Measurements from ENCODE around the gene FARP2. TPM values are rescaled to one million over a fixed set of nuclear protein-coding genes. Genes with fewer than 3 reads are reported as not detected.

The FARP2 gene
- total and polyA plus RNA-seq, 2 of the 13 experiments (the other 11 are each of a cell fraction or from before 2014, with no cell fraction given) = 28.0 to 45.4 TPM

DNA sequence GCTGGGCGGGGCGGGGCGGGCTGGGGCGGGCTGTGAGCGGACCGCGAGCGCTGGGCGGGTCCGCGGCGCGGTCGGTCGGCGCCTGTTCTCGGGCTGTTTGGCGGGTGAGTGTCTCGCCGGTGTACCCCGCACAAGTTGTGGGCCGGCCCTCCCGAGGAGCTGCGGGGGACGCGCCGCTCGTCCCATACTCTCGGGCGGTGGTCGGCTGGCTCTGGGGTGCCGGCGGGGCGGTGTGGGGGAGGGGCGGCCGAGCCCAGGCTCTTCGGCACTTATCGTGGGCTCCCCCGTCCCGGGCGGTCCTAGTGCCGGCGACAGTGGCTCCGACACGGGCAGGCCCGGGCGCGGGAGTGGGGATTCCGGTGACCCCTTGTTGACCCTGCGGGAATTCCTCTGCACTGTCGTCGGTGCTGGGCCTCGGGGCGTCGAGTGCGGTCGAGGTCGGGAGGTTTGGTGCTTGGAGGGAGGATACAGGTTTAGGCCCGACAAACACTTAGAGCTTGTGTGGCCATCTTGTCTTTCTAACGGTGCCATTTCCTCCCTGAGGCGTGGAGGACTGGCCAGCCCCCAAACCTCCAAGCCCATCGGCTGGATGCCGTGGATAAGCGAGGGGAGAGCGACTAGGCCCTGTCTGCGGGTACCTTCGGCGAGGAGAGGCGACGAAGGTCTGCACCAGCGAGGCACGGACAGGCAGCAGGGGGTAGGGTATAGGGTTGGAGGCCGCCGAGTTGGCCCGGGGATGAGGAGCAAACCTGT, 40.0 kb upstream of the FARP2 start, which contains the start of gene SEPTIN2 (continued):
- TF ChIP-seq, protein P1, sequence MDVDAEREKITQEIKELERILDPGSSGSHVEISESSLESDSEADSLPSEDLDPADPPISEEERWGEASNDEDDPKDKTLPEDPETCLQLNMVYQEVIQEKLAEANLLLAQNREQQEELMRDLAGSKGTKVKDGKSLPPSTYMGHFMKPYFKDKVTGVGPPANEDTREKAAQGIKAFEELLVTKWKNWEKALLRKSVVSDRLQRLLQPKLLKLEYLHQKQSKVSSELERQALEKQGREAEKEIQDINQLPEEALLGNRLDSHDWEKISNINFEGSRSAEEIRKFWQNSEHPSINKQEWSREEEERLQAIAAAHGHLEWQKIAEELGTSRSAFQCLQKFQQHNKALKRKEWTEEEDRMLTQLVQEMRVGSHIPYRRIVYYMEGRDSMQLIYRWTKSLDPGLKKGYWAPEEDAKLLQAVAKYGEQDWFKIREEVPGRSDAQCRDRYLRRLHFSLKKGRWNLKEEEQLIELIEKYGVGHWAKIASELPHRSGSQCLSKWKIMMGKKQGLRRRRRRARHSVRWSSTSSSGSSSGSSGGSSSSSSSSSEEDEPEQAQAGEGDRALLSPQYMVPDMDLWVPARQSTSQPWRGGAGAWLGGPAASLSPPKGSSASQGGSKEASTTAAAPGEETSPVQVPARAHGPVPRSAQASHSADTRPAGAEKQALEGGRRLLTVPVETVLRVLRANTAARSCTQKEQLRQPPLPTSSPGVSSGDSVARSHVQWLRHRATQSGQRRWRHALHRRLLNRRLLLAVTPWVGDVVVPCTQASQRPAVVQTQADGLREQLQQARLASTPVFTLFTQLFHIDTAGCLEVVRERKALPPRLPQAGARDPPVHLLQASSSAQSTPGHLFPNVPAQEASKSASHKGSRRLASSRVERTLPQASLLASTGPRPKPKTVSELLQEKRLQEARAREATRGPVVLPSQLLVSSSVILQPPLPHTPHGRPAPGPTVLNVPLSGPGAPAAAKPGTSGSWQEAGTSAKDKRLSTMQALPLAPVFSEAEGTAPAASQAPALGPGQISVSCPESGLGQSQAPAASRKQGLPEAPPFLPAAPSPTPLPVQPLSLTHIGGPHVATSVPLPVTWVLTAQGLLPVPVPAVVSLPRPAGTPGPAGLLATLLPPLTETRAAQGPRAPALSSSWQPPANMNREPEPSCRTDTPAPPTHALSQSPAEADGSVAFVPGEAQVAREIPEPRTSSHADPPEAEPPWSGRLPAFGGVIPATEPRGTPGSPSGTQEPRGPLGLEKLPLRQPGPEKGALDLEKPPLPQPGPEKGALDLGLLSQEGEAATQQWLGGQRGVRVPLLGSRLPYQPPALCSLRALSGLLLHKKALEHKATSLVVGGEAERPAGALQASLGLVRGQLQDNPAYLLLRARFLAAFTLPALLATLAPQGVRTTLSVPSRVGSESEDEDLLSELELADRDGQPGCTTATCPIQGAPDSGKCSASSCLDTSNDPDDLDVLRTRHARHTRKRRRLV (CRISPR knock-in tag; IDR thresholded peaks at IDR 0.05) = 0 out of 2 replicates have a peak, but pooled peaks have one; percentile 34
- TF ChIP-seq RBAK (CRISPR knock-in tag; IDR thresholded peaks at IDR 0.05) (peak; percentile 64; the same call in 1 of the 2 replicates), ZMYM4 (CRISPR knock-in tag; IDR thresholded peaks at IDR 0.05) (no peak), NR2F1 (CRISPR knock-in tag; IDR thresholded peaks at IDR 0.05) (peak; percentile 67 to 73), AHR (CRISPR knock-in tag; IDR thresholded peaks at IDR 0.05) (no peak; the same call in 1 of the 2 replicates), ETV6 (CRISPR knock-in tag; conservative IDR thresholded peaks at IDR 0.05) (no peak), KMT2B (CRISPR knock-in tag; IDR thresholded peaks at IDR 0.05) (no peak; the same call in 1 of the 2 replicates), MXI1 (IDR thresholded peaks at IDR 0.05; ENCODE audit: borderline replicate concordance, low read depth, low read length) (peak; percentile 13; the same call in 1 of the 3 replicates), CHCHD3 (CRISPR knock-in tag; IDR thresholded peaks at IDR 0.05) (peak; percentile 93; the same call in 1 of the 2 replicates), RFX1 (IDR thresholded peaks at IDR 0.05) (no peak), HNRNPL (IDR thresholded peaks at IDR 0.05; ENCODE audit: low read depth, low read length) (no peak), STAG1 (CRISPR knock-in tag; IDR thresholded peaks at IDR 0.05) (peak; percentile 17; the same call in 1 of the 2 replicates), BORCS8-MEF2B (CRISPR knock-in tag; IDR thresholded peaks at IDR 0.05) (peak; percentile 80), ZNF326 (CRISPR knock-in tag; IDR thresholded peaks at IDR 0.05; ENCODE audit: borderline replicate concordance) (no peak), ZNF460 (CRISPR knock-in tag; IDR thresholded peaks at IDR 0.05; ENCODE audit: borderline replicate concordance) (0 out of 2 replicates have a peak, but pooled peaks have one; percentile 13), PITX1 (CRISPR knock-in tag; IDR thresholded peaks at IDR 0.05) (peak; percentile 56), ATM (IDR thresholded peaks at IDR 0.05; ENCODE audit: borderline replicate concordance) (no peak)
- TF ChIP-seq, protein P2, sequence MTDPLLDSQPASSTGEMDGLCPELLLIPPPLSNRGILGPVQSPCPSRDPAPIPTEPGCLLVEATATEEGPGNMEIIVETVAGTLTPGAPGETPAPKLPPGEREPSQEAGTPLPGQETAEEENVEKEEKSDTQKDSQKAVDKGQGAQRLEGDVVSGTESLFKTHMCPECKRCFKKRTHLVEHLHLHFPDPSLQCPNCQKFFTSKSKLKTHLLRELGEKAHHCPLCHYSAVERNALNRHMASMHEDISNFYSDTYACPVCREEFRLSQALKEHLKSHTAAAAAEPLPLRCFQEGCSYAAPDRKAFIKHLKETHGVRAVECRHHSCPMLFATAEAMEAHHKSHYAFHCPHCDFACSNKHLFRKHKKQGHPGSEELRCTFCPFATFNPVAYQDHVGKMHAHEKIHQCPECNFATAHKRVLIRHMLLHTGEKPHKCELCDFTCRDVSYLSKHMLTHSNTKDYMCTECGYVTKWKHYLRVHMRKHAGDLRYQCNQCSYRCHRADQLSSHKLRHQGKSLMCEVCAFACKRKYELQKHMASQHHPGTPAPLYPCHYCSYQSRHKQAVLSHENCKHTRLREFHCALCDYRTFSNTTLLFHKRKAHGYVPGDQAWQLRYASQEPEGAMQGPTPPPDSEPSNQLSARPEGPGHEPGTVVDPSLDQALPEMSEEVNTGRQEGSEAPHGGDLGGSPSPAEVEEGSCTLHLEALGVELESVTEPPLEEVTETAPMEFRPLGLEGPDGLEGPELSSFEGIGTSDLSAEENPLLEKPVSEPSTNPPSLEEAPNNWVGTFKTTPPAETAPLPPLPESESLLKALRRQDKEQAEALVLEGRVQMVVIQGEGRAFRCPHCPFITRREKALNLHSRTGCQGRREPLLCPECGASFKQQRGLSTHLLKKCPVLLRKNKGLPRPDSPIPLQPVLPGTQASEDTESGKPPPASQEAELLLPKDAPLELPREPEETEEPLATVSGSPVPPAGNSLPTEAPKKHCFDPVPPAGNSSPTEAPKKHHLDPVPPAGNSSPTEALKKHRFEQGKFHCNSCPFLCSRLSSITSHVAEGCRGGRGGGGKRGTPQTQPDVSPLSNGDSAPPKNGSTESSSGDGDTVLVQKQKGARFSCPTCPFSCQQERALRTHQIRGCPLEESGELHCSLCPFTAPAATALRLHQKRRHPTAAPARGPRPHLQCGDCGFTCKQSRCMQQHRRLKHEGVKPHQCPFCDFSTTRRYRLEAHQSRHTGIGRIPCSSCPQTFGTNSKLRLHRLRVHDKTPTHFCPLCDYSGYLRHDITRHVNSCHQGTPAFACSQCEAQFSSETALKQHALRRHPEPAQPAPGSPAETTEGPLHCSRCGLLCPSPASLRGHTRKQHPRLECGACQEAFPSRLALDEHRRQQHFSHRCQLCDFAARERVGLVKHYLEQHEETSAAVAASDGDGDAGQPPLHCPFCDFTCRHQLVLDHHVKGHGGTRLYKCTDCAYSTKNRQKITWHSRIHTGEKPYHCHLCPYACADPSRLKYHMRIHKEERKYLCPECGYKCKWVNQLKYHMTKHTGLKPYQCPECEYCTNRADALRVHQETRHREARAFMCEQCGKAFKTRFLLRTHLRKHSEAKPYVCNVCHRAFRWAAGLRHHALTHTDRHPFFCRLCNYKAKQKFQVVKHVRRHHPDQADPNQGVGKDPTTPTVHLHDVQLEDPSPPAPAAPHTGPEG (CRISPR knock-in tag; IDR thresholded peaks at IDR 0.05) = peak; percentile 32; the same call in 1 of the 2 replicates

All from HepG2 (cell line).